ENCODE data around the gene ZNF445.
"Not testable (repeated sequence)": the region's sequence is repeated elsewhere in the genome, so short reads cannot be mapped to it uniquely, and the experiment has no call there.

Gene ZNF445

GRCh38 chr3:44474886-44475285 lies 2.6 kb downstream of the ZNF445 start:
- DNase-seq: not testable (repeated sequence)

GRCh38 chr3:44470430-44470829 lies 7.0 kb downstream of the ZNF445 start:
- DNase-seq: no peak

- DNase-seq: no peak
These were observed 7.6 kb downstream of the ZNF445 start for GRCh38 chr3:44469914-44470313.

GRCh38 chr3:44468572-44469520 lies 8.6 kb downstream of the ZNF445 start:
- peak; percentile 37 for DNase-seq

GRCh38 chr3:44468099-44468537 lies 9.4 kb downstream of the ZNF445 start:
- DNase-seq: not testable (repeated sequence)

GRCh38 chr3:44467241-44467640 lies 10.2 kb downstream of the ZNF445 start:
- DNase-seq: no peak

GRCh38 chr3:44464920-44465319 lies 12.6 kb downstream of the ZNF445 start:
- not testable (repeated sequence) for DNase-seq

- DNase-seq: no peak
These were observed 13.0 kb downstream of the ZNF445 start for GRCh38 chr3:44464509-44464908.

GRCh38 chr3:44460050-44460449 lies 17.4 kb downstream of the ZNF445 start:
- DNase-seq: not testable (repeated sequence)

- DNase-seq: no peak
These were observed 22.2 kb downstream of the ZNF445 start for GRCh38 chr3:44455318-44455717.

GRCh38 chr3:44454258-44454657 lies 23.2 kb downstream of the ZNF445 start:
- no peak for DNase-seq

GRCh38 chr3:44451441-44451840 lies 26.0 kb downstream of the ZNF445 start:
- no peak for DNase-seq

GRCh38 chr3:44446929-44447328 lies 30.5 kb downstream of the ZNF445 start:
- no peak for DNase-seq

- DNase-seq: no peak
These were observed 31.7 kb downstream of the ZNF445 start for GRCh38 chr3:44445786-44446185.

GRCh38 chr3:44444896-44445691 lies 32.4 kb downstream of the ZNF445 start:
- DNase-seq: no peak

GRCh38 chr3:44444437-44444836 lies 33.0 kb downstream of the ZNF445 start:
- DNase-seq: no peak

- DNase-seq: no peak
These were observed 34.7 kb downstream of the ZNF445 start for GRCh38 chr3:44442596-44443309.

- no peak for DNase-seq
These were observed 37.8 kb downstream of the ZNF445 start for GRCh38 chr3:44439499-44440295.

GRCh38 chr3:44437800-44438199 lies 39.7 kb downstream of the ZNF445 start:
- DNase-seq: no peak

- no peak for DNase-seq
These were observed 41.3 kb downstream of the ZNF445 start for GRCh38 chr3:44436181-44436580.

GRCh38 chr3:44434834-44435510 lies 42.5 kb downstream of the ZNF445 start:
- DNase-seq: no peak

GRCh38 chr3:44430466-44430865 lies 47.0 kb downstream of the ZNF445 start:
- DNase-seq: no peak

All from kidney glomerular epithelial cell (primary cell).